HG02840 (cell line): ENCODE measurements around the gene CMC2.

Experiments used
- ATAC-seq: cut with Tn5 transposase; IDR thresholded peaks from one replicate; pipeline ENCODE4 v1.9.1; 2021; ENCODE audit warnings: mild to moderate bottlenecking, moderate library complexity, moderate number of reproducible peaks; ENCODE audit not compliant: unreplicated experiment, low FRiP score

CMC2 gene

GRCh38 chr16:81003610-81004460 is 2.9 kb downstream of the CMC2 start:
- ATAC-seq = no peak

DNA sequence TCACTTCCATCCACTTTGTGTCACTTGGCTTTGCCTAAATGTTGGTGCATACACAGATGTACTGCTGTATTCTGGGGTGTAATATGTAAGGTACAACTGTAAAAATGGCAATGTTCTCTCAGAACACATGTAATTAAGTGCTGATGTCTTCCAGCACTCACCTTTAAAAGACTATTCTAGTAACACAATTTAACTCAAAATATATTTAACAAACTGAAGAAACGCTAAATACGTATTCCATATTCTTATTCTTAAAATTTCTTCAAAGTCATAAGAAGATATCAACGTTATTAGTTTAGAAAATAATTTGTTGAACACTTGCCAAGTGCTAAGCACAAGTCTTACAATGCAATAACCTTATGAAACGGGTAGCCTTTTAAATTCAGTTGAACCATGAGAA is 3.6 kb downstream of the CMC2 start:
- ATAC-seq = no peak

DNA sequence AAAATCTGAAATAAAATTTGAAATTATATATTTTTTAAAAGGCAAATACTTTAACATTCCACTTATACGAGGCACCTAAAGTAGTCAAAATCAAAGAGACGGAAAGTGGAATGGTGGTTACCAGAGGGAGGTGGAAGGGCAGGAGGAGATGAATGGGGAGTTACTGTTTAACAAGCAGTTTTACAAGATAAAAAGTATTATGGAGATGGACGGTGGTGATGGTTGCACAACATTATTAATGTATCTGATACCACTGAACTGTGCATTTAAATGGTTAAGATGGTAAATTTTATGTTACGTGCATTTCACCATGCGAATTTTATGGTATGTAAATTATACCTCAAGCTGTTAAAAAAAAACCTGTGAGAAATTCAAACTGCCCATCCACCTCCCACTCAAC is 5.4 kb downstream of the CMC2 start:
- ATAC-seq = no peak

DNA sequence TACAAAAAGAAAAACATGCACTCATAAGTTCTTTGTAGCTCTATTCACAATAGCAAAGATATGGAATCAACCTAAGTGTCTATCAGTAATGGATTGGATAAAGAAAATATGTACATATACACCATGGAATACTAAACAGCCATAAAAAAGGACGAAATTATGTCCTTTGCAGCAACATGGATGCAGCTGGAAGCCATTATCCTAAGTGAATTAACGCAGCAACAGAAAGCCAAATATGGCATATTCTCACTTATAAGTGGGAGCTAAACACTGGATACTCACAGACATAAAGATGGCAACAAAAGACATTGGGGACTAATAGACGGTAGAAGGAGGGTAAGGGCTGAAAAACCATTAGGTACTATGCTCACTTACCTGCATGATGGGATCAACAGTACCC is 5.8 kb downstream of the CMC2 start:
- no peak for ATAC-seq

GRCh38 chr16:80997964-80998620 is 8.6 kb downstream of the CMC2 start:
- ATAC-seq = no peak

- peak; percentile 67 for ATAC-seq
Measured at GRCh38 chr16:80997139-80997798, 9.4 kb downstream of the CMC2 start.

GRCh38 chr16:80996688-80997138 is 10.0 kb downstream of the CMC2 start:
- no peak for ATAC-seq

GRCh38 chr16:80994451-80994850 is 12.2 kb downstream of the CMC2 start:
- ATAC-seq = no peak

GRCh38 chr16:80993834-80994233 is 12.9 kb downstream of the CMC2 start:
- no peak for ATAC-seq

- no peak for ATAC-seq
Measured at GRCh38 chr16:80993307-80993706, 13.4 kb downstream of the CMC2 start.

- ATAC-seq = no peak
Measured at GRCh38 chr16:80992676-80993293, 13.9 kb downstream of the CMC2 start.

GRCh38 chr16:80991792-80992430 is 14.8 kb downstream of the CMC2 start:
- ATAC-seq = no peak

- ATAC-seq = no peak
Measured at GRCh38 chr16:80990978-80991377, 15.7 kb downstream of the CMC2 start.

DNA sequence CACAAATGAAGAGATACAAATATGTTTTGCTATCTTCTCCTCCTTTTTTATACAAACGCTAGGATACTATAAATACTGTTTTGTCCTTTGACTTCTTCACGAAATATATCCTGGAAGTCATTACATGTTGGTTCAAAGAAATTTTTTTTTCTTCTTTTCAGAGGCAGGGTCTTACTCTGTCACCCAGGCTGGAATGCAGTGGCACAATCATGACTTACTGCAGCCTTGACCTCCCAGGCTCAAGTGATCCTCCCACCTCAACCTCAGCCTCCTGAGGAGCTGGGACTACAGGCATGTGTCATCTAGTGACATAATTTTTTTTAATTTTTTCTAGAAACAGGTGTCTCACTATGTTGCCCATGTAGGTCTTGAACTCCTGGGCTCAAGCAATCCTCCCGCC is 16.1 kb downstream of the CMC2 start:
- ATAC-seq = no peak

GRCh38 chr16:80989801-80990200 is 16.9 kb downstream of the CMC2 start:
- no peak for ATAC-seq

GRCh38 chr16:80988756-80989155 is 17.9 kb downstream of the CMC2 start:
- no peak for ATAC-seq

DNA sequence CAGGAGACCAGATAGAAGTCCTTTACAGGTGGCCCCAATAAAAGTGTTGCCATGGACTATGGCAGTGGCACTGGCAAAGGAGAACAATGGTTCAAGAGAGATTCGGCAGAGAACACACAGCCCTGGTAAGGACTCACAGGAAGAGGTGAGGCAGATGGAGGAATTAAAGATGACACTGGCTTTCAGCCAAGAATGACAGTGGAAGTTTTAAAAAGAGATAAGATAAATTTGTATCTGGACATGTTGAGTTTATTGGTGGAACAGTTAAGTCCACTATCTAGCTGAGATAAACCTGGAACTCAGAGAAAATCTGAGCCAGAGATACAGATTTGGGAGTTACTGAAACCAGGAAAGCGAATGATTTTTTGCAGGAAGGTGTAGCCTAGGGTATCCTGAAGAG is 20.1 kb downstream of the CMC2 start:
- no peak for ATAC-seq

DNA sequence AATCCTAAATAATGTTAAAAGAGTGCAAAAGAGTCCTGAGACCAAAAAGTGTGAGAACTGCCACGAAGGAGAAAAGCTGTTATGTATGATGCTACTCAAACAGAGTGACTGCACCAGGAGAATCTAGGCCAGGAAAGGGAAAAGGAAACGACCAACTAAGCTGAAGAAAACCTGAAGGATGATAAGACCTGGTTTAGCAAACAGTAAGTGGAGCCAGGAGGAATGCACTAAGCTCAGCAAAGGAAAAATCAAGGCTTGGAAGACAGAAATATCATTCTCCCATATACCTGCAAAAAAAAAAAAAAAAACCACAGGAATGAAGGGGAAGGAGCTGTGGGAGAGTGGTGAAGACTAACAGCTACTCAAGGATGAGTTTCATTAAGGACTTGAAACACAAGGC is 21.1 kb downstream of the CMC2 start:
- no peak for ATAC-seq

GRCh38 chr16:80984124-80984892 is 22.4 kb downstream of the CMC2 start:
- no peak for ATAC-seq

DNA sequence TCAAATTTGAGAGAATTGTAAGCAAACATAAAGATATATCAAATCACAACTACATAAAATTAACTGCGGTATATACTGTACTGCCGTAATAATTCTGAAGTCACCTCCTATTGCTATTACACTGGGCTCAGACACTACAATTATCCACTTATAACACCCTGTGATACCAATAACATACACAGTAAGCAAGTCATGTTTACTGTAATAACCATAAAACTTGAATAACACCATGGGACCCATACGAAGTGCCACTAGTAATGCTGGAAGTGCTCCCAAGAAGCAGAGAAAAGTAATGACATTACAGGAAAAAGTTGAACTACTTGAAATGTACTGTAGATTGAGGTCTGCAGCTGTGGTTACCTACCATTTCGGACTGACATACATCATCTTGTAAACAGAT is 24.0 kb downstream of the CMC2 start:
- ATAC-seq = no peak
